Stimulated activated CD8-positive, alpha-beta memory T cell treated with anti-CD3 and anti-CD28 coated beads, Interleukin-4, amount 100 ng/mL, for 4 hours (primary cell): ENCODE results near the gene IZUMO1R.
"Not testable (repeated sequence)": the region's sequence is repeated elsewhere in the genome, so short reads cannot be mapped to it uniquely, and the experiment has no call there.

Source experiments
- DNase-seq, 2 donors: peaks; one replicate each; pipeline ENCODE4 v3.0.0-alpha.2; 2020; ENCODE audit warnings: low read depth in 2 of 2, low spot score in 1 of 2

Gene IZUMO1R

DNA sequence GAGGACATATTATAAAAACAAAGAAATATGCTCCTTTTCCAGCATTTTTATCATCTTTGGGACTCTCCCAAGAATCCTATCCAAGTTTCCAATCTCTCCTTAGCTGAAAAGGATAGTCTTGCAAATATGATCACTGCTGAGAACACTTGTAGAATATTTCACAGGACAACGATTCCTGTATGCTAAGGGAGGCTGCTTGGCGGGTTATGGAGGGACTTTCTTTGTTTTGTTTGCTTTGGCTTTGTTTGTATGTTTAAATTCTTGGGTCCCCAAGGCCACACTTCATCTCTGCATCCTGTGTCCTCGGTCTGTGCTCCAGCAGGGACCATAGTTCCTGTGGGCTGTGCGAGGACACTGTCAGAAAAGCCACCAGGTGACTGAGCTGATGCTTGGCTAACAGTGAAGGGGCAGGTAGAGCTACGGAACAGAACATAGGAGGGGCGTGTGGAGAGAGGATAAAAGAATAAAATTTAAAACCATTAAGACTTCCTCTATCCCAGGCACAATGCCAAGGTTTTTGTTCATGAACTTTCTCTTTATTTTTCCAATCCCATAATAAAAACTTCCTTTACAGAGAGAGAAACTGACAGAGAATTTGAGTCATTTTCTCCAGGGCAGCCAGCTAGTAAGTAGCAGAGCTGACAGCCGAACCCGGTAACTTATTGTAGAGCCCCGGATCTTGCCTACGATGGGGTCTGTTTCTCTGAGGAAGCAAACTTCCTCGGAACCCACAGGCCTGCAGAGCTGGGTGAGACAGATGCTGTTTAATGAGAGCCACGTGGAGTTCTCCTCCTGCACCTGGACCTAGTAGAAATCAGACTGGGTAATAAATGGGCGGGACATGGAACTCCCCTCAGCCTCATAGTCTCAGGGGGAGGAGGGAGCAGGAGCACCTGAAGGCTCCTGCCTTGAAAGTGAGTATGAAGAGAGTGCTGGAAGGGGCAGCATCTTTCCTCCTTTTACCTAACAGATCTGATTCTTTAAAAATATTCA is at the start of gene IZUMO1R:
IZUMO1R (plus strand) TSS at position 615 of the 993 bp plus-strand sequence. CDS start 1,057 bp downstream, outside the sequence.
- DNase-seq: no peak

DNA sequence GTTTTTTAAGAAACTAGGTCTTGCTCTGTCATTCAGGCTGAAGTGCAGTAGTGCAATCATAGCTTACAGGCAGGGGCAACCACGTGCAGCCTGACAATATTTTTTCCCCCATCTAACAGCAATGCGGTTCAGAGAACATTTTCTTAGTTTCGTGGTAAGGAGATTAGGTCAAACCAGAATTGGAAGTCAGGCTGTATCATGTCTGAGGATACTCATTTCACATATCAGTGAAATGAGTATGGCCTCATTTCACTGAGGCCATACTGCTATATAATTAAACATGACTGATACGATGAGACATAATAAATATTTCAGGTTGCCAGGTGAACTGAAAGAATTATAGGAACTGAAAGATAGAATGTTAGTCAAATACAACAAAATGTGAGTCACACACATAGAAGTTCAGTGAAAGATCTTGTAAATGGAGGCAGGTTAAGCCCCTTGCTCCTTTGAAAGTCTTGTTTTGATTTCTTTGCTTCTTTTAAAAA is 32.5 kb upstream of the IZUMO1R start:
- no peak for DNase-seq

DNA sequence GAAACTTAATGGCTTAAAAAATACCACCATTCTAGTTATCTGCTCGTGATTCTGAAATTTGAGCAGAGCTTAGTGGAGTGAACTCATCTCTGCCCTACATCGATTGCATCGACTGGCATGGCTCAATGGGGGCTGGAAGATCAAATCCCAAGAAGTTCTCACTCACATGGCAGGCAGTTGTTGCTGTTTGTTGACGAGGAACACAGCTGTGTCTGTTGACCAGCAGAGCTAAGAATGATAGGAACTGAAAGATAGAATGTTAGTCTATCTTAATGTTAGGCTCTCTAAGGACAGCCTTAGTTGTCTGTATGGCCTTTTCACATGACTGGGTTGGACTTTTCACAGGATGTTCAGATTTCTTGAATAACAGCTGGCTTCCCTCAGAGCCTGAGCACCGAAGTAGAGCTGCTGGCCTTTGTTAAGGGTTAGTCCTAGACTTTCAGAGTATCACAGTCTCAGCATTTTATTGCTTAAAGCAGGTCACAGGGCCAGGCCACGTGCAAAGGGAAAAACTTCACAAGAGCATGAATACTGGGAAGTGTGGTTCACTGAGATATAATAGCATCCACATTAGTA is 31.6 kb upstream of the IZUMO1R start:
- DNase-seq: no peak

GRCh38 chr11:94275961-94276360 is 28.4 kb upstream of the IZUMO1R start:
- DNase-seq: no peak

- DNase-seq: no peak
These were observed 27.4 kb upstream of the IZUMO1R start for GRCh38 chr11:94276943-94277342.

- not testable (repeated sequence) for DNase-seq
These were observed 26.2 kb upstream of the IZUMO1R start for GRCh38 chr11:94278207-94278606.

- DNase-seq: no peak
These were observed 24.4 kb upstream of the IZUMO1R start for GRCh38 chr11:94279996-94280395.

- no peak for DNase-seq
These were observed 23.1 kb upstream of the IZUMO1R start for GRCh38 chr11:94281324-94281723.

GRCh38 chr11:94283678-94284077 is 20.7 kb upstream of the IZUMO1R start:
- no peak for DNase-seq

- DNase-seq: no peak
These were observed 8.8 kb upstream of the IZUMO1R start for GRCh38 chr11:94295534-94295933.

GRCh38 chr11:94297985-94298576 is 6.3 kb upstream of the IZUMO1R start:
- DNase-seq: no peak

DNA sequence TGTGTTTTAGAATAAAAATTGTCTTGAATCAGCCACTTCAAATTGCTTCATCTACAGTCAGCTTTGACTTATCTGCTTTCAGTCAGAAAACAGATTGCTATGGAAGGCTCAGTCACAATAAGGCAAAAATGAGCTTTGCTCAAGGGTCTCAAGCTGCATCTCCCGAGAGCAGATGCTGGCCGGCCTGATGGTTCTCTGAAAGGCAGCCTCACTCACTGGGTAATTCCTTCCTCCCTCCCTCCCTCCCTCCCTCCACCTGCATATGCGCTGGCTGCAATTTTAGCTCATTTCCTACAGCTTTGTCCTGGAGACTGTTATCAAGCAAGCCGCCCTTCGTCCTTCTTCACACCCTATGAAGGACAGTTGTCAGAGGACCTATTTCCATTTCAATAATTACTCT is 1.6 kb upstream of the IZUMO1R start:
- DNase-seq: no peak

- DNase-seq: no peak
These were observed 766 bp downstream of the IZUMO1R start for GRCh38 chr11:94305146-94305545.

- DNase-seq: no peak
These were observed 2.9 kb downstream of the IZUMO1R start for GRCh38 chr11:94307101-94307791.

GRCh38 chr11:94308024-94308423 is 3.6 kb downstream of the IZUMO1R start:
- DNase-seq: no peak

DNA sequence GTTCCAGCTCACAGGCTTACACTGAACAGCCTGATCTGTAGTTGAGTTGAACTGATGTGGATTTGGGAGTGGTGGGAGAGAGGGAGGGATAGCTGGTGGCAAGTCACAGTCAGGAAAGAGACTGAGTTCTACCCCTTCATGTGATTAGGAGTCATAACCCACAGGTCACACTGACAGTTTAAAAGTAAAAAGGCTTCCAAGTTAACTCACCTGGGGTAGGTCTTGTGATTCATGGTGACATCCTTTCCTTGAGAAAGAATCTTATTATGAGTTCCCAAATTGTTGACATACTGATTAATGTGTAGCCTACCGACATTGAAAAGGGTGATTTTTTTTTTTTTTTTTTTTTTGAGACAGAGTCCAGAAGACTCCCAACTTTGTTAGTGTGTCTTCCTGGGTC is 5.4 kb downstream of the IZUMO1R start:
- no peak for DNase-seq

- DNase-seq: no peak
These were observed 6.0 kb downstream of the IZUMO1R start for GRCh38 chr11:94310191-94310875.

- no peak for DNase-seq
These were observed 8.0 kb downstream of the IZUMO1R start for GRCh38 chr11:94312339-94312738.

DNA sequence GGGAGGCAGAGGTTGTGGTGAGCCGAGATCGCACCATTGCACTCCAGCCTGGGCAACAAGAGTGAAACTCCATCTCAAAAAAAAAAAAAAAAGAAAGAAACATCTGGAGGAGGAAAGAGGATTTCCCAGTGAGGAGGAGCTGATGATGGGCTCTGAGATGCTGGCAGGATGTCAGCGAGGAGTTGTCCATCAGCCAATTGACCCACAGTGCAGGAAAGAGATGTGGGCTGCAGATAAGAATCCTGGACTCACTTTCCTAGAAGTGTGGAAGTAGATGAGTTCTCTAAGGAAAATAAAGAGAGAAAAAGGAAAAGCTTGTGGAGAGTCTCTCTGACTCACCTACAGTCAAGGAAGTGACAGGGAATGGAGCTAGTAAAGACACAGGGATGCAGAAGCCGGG is 9.7 kb downstream of the IZUMO1R start:
- DNase-seq: no peak

DNA sequence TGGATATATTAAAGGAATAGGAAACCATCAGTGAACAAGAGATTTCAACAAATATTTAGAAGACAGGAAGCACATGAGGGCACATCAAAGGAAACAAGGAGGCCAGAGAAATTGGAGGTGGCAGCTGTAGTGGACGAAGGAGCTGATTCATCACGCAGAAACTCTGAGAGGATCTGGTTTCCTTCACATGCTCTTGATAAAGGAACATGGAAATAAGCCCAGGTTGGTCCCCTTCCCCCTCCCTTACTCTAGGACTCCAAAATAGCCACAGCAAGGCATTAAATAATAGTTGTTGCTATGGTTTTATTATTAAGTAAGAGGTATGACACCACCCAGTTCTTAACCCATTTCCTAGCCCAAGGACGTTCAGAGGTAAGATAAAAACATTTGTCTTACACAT is 11.3 kb downstream of the IZUMO1R start:
- DNase-seq: no peak

- DNase-seq: no peak
These were observed 18.1 kb downstream of the IZUMO1R start for GRCh38 chr11:94322501-94322900.
